GM12878 (cell line): ENCODE results near the gene STX4. TPM values are rescaled to one million over a fixed set of nuclear protein-coding genes. Genes with fewer than 3 reads are reported as not detected.

Experiments
- BHLHE40 ChIP-seq, 2 experiments: fragments of 450-650 bp in 1 of 2; IDR thresholded peaks; 2 replicates each; pipeline ENCODE4 v1.6.1; 2011 to 2017; ENCODE audit warnings: low read depth in 2 of 2, borderline replicate concordance in 1 of 2, improper control_type of control experiment in 1 of 2, low read length in 1 of 2, mild to moderate bottlenecking in 1 of 2
- CBFB ChIP-seq: IDR thresholded peaks from 2 replicates; pipeline ENCODE4 v1.6.1; 2016; ENCODE audit warnings: antibody characterized with exemption, low read depth
- HCFC1 ChIP-seq: fragments of 150-350 bp; IDR thresholded peaks from 2 replicates; pipeline ENCODE4 v1.6.1; 2014; ENCODE audit warnings: low read length
- PKNOX1 ChIP-seq: fragments of 450-650 bp; IDR thresholded peaks from 2 replicates; pipeline ENCODE4 v1.6.1; 2016; ENCODE audit warnings: mild to moderate bottlenecking
- POU2F2 ChIP-seq: IDR thresholded peaks from 3 replicates; pipeline ENCODE4 v1.6.1; 2011; ENCODE audit warnings: low read depth, mild to moderate bottlenecking, low read length, borderline replicate concordance
- RELB ChIP-seq: fragments of 450-650 bp; IDR thresholded peaks from 2 replicates; pipeline ENCODE4 v1.6.1; 2017; ENCODE audit warnings: low read depth, mild to moderate bottlenecking, moderate library complexity
- TCF12 ChIP-seq: IDR thresholded peaks from 2 replicates; pipeline ENCODE4 v1.6.1; 2011; ENCODE audit warnings: low read depth, mild to moderate bottlenecking, low read length
- polyA plus RNA-seq, 11 experiments: library from polyadenylated mRNA; depleted of rRNA in 4 of 11; unstranded in 6 of 11; stranded (reverse) in 5 of 11; fragments of >200 nt; fragmentation: Nextera tagmentation in 4 of 11; fragmentation: Illumina TruSeq in 1 of 11; extraction: Ambion mirVana in 4 of 11; extraction: Trizol in 1 of 11; gene quantifications; 1 replicate in 1 of 11; 2 replicates in 10 of 11; pipeline versions ENCODE4 v1.2.1 to v1.2.3, GENCODE V29; 2011 to 2016; ENCODE audit warnings: inconsistent platforms in 2 of 11, missing spikeins in 2 of 11, low read depth in 1 of 11
- total RNA-seq, 4 experiments: library from RNA; depleted of rRNA in 3 of 4; stranded (reverse); fragments of >200 nt in 3 of 4; fragmentation: Illumina TruSeq in 1 of 4; extraction: Trizol in 1 of 4; gene quantifications; 2 replicates each; pipeline versions ENCODE4 v1.2.1 to v1.2.3, GENCODE V29; 2013 to 2021

Gene STX4
- total and polyA plus RNA-seq, 10 of the 15 experiments (the other 5 are each of a cell fraction or from before 2014, with no cell fraction given), result 3.3 to 37.6 (median 22.6) TPM

- TF ChIP-seq BHLHE40 (IDR thresholded peaks at IDR 0.05; ENCODE audit: borderline replicate concordance in 1 of 2, low read depth in 2 of 2, low read length in 1 of 2) (peak; percentile 54 to 55; a peak in 2 of 4 replicates), PKNOX1 (peak; percentile 83), CBFB (0 out of 2 replicates have a peak, but pooled peaks have one; percentile 39), HCFC1 (peak; percentile 90), POU2F2 (peak; percentile 55; the same call in 2 of the 3 replicates), RELB (peak; percentile 43), TCF12 (peak; percentile 71; the same call in 1 of the 2 replicates)
Observed at GRCh38 chr16:31073970-31074813, 40.8 kb downstream of the STX4 start, which contains the start of the genes ZNF646 and ZNF668 (continued).
